ENCODE measurements around the gene CSHL1. TPM values are rescaled to one million over a fixed set of nuclear protein-coding genes. Genes with fewer than 3 reads are reported as not detected.
"Not testable (repeated sequence)": the region's sequence is repeated elsewhere in the genome, so short reads cannot be mapped to it uniquely, and the experiment has no call there.

Gene CSHL1
- total RNA-seq, 1 donor from 2014 or later, result not detected

GRCh38 chr17:63874693-63875092 lies 36.4 kb downstream of the CSHL1 start:
- H3K27me3 Mint-ChIP-seq; H3K9me3 Mint-ChIP-seq; H3K36me3 Mint-ChIP-seq (ENCODE audit: low read depth); H3K27ac Mint-ChIP-seq; intact Hi-C loops (cut with micrococcal nuclease); DNase-seq; H3K4me1 Mint-ChIP-seq; H3K4me3 Mint-ChIP-seq: not testable (repeated sequence)

- H3K27me3 Mint-ChIP-seq; intact Hi-C loops (cut with micrococcal nuclease); H3K9me3 Mint-ChIP-seq: not testable (repeated sequence)
Measured at GRCh38 chr17:63874061-63874626, 36.9 kb downstream of the CSHL1 start.

GRCh38 chr17:63873577-63873976 lies 37.5 kb downstream of the CSHL1 start, which contains the start of gene CSH2:
TSS of gene CSH2 (minus strand) at chr17:63873677. CDS start at chr17:63873614, 63 bp downstream.
- H3K4me3 Mint-ChIP-seq; H3K36me3 Mint-ChIP-seq (ENCODE audit: low read depth); intact Hi-C loops (cut with micrococcal nuclease); H3K9me3 Mint-ChIP-seq; H3K27ac Mint-ChIP-seq; DNase-seq; H3K4me1 Mint-ChIP-seq: not testable (repeated sequence)
- peaks cover 11% of the 10 kb centered on the region for H3K27me3 Mint-ChIP-seq

More at GRCh38 chr17:63874061-63874626, 36.9 kb downstream of the CSHL1 start:
- not testable (repeated sequence) for H3K27ac Mint-ChIP-seq; H3K36me3 Mint-ChIP-seq (ENCODE audit: low read depth); H3K4me1 Mint-ChIP-seq; DNase-seq; H3K4me3 Mint-ChIP-seq

GRCh38 chr17:63871646-63872365 lies 39.3 kb downstream of the CSHL1 start:
- intact Hi-C loops (cut with micrococcal nuclease); H3K36me3 Mint-ChIP-seq (ENCODE audit: low read depth); H3K4me3 Mint-ChIP-seq; H3K4me1 Mint-ChIP-seq; DNase-seq; H3K27ac Mint-ChIP-seq; H3K9me3 Mint-ChIP-seq: not testable (repeated sequence)
- peaks cover 11% of the 10 kb centered on the region for H3K27me3 Mint-ChIP-seq

- H3K4me3 Mint-ChIP-seq; H3K27ac Mint-ChIP-seq; H3K4me1 Mint-ChIP-seq; DNase-seq; H3K36me3 Mint-ChIP-seq (ENCODE audit: low read depth); intact Hi-C loops (cut with micrococcal nuclease); H3K9me3 Mint-ChIP-seq: not testable (repeated sequence)
- H3K27me3 Mint-ChIP-seq, result peaks cover 14% of the 10 kb centered on the region
Measured at GRCh38 chr17:63870292-63870665, 40.8 kb downstream of the CSHL1 start.

GRCh38 chr17:63869491-63870291 lies 41.4 kb downstream of the CSHL1 start:
- H3K27ac Mint-ChIP-seq; H3K36me3 Mint-ChIP-seq (ENCODE audit: low read depth); H3K4me1 Mint-ChIP-seq; intact Hi-C loops (cut with micrococcal nuclease); H3K4me3 Mint-ChIP-seq; H3K9me3 Mint-ChIP-seq; DNase-seq: not testable (repeated sequence)
- peaks cover 13% of the 10 kb centered on the region for H3K27me3 Mint-ChIP-seq

GRCh38 chr17:63866625-63867024 lies 44.4 kb downstream of the CSHL1 start:
- H3K4me3 Mint-ChIP-seq; H3K9me3 Mint-ChIP-seq; H3K4me1 Mint-ChIP-seq; intact Hi-C loops (cut with micrococcal nuclease); H3K36me3 Mint-ChIP-seq (ENCODE audit: low read depth); H3K27ac Mint-ChIP-seq; DNase-seq: not testable (repeated sequence)
- H3K27me3 Mint-ChIP-seq, result peaks cover 19% of the 10 kb centered on the region

Other genes starting within 250 kb of the CSHL1 start
- gene LIMD2, start 211.1 kb downstream of the CSHL1 start, total RNA-seq, result 202 and 204 TPM in 2 replicates
- 50.4 and 54.6 TPM in 2 replicates for gene STRADA, start 169.5 kb downstream of the CSHL1 start, total RNA-seq
- 81.8 and 82.9 TPM in 2 replicates for gene CCDC47, start 137.7 kb downstream of the CSHL1 start, total RNA-seq
- 145 and 146 TPM in 2 replicates for gene DDX42, start 137.1 kb downstream of the CSHL1 start, total RNA-seq
- gene PSMC5, start 83.8 kb downstream of the CSHL1 start, total RNA-seq, result 189 and 199 TPM in 2 replicates
- gene FTSJ3, start 83.6 kb downstream of the CSHL1 start, total RNA-seq, result 99.6 and 100 TPM in 2 replicates
- 120 and 121 TPM in 2 replicates for gene SMARCD2, start 68.6 kb downstream of the CSHL1 start, total RNA-seq
- gene CSH2, start 37.6 kb downstream of the CSHL1 start, total RNA-seq, result not detected in 2 replicates
- not detected in 2 replicates for gene GH2, start 29.3 kb downstream of the CSHL1 start, total RNA-seq
- not detected in 2 replicates for gene CSH1, start 14.7 kb downstream of the CSHL1 start, total RNA-seq
- not detected in 2 replicates for gene GH1, start 7.6 kb upstream of the CSHL1 start, total RNA-seq
- gene CD79B, start 21.1 kb upstream of the CSHL1 start, total RNA-seq, result 24.4 and 29.2 TPM in 2 replicates
- gene SCN4A, start 61.7 kb upstream of the CSHL1 start, total RNA-seq, result 0.05 and 0.40 TPM in 2 replicates
- gene PRR29, start 87.1 kb upstream of the CSHL1 start, total RNA-seq, result 0.12 and 0.47 TPM in 2 replicates
- gene ICAM2, start 109.4 kb upstream of the CSHL1 start, total RNA-seq, result 62.2 TPM in 2 replicates
- gene ERN1, start 218.9 kb upstream of the CSHL1 start, total RNA-seq, result 41.3 and 52.1 TPM in 2 replicates

Measured in activated CD4-positive, alpha-beta T cell treated with anti-CD3 and anti-CD28 coated beads, Interleukin-2, amount 10 ng/mL, durations not matched to agents 24 days and 14 days (primary cell).